ENCODE results near the gene CNOT9.

- no peak for TF ChIP-seq CTCF (IDR thresholded peaks at IDR 0.05)
- TF ChIP-seq ZFX (IDR thresholded peaks at IDR 0.05; ENCODE audit: borderline replicate concordance): no peak
Observed at GRCh38 chr2:218644721-218645120, 76.1 kb downstream of the CNOT9 start.

Data from 22Rv1 (cell line).